GM21825 (cell line): ENCODE results near the gene BEND3.
"Not testable (repeated sequence)": the region's sequence is repeated elsewhere in the genome, so short reads cannot be mapped to it uniquely, and the experiment has no call there.

Experiments
- ATAC-seq: cut with Tn5 transposase; IDR thresholded peaks from one replicate; pipeline ENCODE4 v1.9.1; 2021; ENCODE audit warnings: mild to moderate bottlenecking, moderate library complexity; ENCODE audit not compliant: unreplicated experiment

BEND3 gene

DNA sequence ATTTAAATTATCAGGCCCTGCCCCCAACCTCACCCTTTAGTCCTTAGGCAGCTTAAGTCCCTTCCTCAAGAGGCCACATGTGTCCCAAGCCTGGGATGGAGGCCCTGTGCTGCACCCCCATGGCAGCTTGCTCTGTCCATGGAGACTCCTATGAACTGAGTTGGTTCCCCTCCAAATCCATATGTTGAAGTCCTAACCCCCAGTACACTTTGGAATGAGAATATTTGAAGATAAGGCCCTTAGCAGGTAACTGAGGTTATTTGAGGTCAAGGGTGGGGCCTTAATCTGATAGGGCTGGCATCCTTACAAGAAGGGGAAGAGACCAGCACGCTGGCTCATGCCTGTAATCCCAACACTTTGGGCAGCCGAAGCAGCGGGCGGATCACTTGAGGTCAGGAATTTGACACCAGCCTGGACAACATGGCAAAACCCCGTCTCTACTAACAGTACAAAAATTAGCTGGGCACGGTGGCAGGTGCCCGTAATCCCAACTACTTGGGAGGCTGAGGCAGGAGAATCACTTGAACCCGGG is 6.7 kb upstream of the BEND3 start:
- no peak for ATAC-seq

DNA sequence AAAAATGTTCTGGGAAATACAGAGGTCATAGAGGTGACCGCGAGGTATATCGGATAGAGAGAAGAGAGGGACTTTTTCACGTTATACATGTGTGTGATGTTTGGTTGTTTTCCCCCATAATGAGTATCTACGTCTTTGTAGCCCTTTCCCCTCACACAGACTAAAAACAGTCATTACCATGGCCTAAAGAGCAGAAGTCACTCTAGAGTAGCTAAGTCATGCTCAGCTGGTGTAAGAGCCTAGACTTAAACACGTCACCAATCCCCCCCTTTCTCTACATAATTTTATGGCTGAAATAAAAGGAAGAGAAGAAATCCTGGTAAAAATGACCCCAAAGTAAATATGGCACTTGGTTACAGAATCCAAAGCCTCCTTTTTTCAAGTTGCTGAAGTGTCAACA is 6.0 kb upstream of the BEND3 start:
- ATAC-seq, result no peak

GRCh38 chr6:107120404-107120803 is 5.1 kb upstream of the BEND3 start:
- ATAC-seq, result no peak

GRCh38 chr6:107118976-107119375 is 3.7 kb upstream of the BEND3 start:
- ATAC-seq, result no peak

- ATAC-seq, result not testable (repeated sequence)
These were observed 3.2 kb upstream of the BEND3 start for GRCh38 chr6:107118540-107118939.

- ATAC-seq, result no peak
These were observed 1.6 kb upstream of the BEND3 start for GRCh38 chr6:107116931-107117330.

DNA sequence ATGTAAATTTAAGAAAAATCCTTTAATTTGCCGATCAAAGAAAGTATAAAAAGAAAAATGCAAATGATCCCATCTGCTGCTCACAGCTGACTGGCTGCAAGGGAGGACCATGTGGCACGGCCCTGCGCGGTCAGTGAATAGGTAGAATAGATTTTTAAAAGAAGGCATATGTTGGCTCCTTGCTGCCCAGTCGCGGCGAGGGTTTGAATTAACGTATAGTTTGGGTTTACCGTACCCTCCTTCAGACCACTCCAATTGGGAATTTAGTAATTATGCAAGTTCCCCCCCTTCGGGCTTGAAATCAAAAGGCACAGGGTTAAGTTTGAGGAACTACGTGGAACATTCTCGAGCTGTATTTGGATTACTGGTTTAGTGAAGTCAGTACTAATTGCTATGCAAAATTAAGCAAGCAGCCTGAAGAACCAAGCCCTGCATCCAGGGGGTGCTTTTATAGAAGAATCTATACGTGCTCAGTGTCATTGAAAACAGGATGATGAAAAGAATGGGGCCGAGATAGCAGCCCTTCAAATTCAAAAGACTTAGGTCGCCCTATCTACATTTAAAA is 1.1 kb upstream of the BEND3 start:
- no peak for ATAC-seq

GRCh38 chr6:107115695-107116327 is 496 bp upstream of the BEND3 start:
- ATAC-seq, result no peak

- ATAC-seq, result peak; percentile 64
These were observed 946 bp downstream of the BEND3 start for GRCh38 chr6:107114213-107114925.

- ATAC-seq, result no peak
These were observed 5.1 kb downstream of the BEND3 start for GRCh38 chr6:107110200-107110599.

DNA sequence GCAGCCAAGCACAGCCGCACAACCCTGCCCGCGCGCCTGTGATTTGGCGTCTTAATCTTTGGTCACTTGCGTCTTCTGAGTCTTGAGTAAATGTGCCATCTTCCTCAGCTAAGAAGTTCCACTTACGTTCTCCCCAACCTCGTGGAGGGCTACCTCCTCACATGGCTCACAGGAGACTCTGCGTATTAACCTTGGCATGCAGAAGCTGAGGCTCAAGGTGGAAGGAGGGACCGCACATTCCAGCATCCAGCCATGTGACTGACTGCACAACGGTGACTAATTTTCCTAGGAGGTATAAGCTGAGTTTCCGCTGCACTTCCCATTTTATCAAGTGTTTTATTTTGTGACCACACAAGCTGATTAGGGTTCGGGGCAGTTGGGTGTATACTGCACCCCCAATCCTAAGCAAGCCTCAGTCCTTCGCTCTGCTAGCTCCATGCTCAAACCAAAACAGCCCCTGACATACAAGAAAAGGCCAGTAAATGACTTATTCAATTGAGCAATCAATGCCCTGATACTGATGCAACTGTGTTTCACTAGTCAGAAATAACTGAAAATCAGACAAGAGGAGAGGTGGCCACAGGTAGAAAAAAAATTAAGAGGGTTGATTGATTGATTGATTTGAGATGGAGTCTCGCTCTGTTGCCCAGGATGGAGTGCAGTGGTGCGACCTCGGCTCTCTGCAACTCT is 7.0 kb downstream of the BEND3 start:
- no peak for ATAC-seq

- no peak for ATAC-seq
These were observed 7.5 kb downstream of the BEND3 start for GRCh38 chr6:107107791-107108190.

GRCh38 chr6:107106165-107106564 is 9.2 kb downstream of the BEND3 start:
- ATAC-seq, result no peak

DNA sequence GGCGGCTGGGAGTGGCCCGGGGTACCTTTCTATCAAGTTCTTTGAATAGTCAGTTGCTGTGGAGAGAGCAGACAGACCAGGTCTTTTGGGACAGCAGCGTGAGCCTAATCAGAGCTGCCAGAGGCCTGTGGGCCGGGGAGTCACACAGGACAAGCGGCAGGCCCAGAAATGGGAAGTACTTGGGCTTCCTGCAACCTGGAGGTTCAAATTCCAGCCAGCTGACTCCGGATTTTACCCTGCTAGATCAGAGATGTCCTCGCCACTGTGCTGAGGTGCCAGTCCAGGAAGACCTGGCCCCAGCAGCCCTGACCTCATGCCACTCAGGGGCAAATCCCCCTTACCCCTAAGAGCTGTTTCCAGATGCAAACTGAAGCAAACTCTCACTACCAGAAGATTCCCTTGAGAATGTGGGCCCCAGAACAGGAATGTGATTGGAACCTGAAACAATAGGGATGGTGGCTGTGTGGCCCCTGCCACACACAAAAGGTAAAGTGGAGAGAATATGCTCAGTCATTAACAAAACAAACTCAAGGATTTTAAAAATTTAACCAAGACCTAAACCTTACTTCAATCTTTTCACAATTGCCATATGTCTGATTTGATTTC is 9.7 kb downstream of the BEND3 start:
- ATAC-seq, result no peak

DNA sequence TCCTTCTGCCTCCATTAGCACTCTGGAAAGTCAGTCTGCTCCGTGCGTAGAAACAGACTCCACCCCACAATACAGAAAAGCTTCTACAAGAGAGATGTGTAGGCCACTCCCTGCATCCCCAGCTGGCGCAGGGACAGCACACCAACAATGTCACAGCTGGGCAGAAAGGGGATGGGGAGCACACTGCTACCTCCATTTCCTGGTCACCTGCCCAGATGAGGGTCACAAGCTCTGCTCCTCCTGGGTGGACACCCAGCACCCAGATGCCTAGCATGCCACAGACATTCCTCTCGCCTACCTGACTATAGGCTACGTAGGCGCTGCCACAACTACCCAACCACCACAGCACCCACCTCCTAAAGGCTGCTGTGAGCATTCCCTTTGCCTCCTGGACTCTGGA is 12.2 kb downstream of the BEND3 start:
- no peak for ATAC-seq

DNA sequence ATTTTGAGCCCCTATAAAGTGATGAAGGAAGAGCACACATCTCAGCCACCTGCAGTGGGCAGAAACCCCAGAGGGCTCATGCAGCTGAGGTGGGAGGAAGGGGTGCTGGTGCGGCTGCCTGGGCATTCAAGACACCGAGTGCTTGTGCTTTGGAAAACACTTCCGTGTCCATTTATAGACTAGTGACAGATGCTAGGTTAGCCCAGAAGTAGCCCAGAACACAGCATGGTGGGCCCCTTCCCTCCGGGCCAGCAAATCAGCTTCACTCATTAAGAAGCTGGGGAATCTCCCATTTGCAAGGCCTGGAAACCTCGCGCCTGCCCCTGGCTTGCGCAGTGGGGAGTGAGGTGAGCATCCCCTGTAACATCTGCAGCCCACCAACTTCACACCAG is 12.9 kb downstream of the BEND3 start:
- ATAC-seq, result no peak

DNA sequence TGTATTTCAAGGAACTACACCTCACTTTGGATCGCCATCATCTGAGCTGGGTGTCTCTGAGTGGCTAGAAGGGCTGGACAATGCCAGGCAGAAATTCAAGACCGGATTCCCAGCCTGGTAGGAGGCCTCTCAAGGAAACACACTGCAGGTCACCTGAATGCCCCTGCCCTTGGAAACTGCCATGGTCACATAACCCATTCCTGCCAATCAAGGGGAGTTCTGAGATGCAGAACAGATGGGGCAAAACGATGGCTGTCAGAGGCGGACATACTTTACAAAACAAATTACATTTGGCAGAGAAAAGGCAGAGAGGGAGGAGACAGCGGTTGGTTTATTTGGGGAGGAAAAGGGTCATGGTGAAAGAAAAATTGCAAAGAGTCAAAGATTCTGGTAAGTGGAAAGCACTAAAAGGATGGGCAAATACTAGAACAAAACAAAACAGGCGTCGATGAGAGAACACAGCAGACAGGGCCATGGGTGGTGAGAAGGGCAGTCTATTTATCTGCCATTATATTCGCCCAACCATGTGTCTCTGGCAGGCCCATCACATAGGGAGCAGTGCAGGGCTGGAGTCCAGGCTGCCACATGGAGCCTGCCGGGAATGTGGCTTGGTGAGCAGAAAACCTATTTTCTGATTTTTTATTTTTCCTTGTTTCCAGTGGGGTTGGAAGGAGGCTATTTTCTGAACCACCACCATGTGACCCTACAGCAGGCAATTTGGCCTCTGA is 13.5 kb downstream of the BEND3 start:
- ATAC-seq, result no peak

DNA sequence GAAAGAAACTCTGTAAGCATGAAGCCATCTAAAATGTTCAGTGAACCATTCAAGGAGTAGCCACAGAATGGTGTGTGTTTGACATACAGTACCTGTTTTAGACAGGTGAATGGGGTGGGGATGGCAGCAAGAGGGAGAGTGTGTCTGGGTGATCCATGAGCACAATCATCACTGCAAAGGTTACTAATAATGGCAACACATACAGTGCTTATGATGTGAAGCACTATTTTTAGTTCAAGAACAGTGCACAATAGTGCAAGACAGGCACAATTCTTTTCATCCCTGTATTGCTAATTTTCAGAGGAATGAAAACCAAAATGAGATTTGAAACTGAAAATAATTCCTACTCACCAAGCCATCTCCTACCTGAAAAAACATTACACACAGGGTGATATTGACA is 14.1 kb downstream of the BEND3 start:
- ATAC-seq, result no peak

GRCh38 chr6:107098436-107099307 is 16.6 kb downstream of the BEND3 start:
- no peak for ATAC-seq

DNA sequence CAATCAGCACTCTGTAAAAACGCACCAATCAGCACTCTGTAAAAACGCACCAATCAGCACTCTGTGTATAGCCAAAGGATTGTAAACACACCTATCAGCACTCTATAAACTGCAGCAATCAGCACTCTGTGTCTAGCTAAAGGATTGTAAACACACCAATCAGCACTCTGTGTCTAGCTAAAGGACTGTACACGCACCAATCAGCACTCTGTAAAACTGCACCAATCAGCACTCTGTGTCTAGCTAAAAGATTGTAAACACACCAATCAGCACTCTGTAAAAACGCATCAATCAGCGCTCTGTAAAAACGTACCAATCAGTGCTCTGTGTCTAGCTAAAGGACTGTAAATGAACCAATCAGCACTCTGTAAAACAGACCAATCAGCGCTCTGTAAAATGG is 30.9 kb downstream of the BEND3 start:
- not testable (repeated sequence) for ATAC-seq
